Right lobe of liver (tissue), 6 donors: ENCODE data around the gene SDF2L1. TPM values are rescaled to one million over a fixed set of nuclear protein-coding genes. Genes with fewer than 3 reads are reported as not detected.

Experiments
- ATAC-seq, 4 donors: fragments of 200-7000 bp; cut with Tn5 transposase; one replicate each; pipeline ENCODE4 v1.9.1; 2020; ENCODE audit warnings: mild to moderate bottlenecking in 4 of 4, moderate library complexity in 4 of 4
- DNase-seq, 3 donors: peaks; one replicate each; pipeline ENCODE4 v3.0.0-alpha.2; 2020
- H3K27ac ChIP-seq, 3 donors: fragments of 200-600 bp; one replicate each; pipeline ENCODE4 v1.8.0; 2022
- H3K27me3 ChIP-seq, 2 donors: fragments of 200-600 bp; one replicate each; pipeline ENCODE4 v1.8.0; 2022
- H3K36me3 ChIP-seq, 4 donors: fragments of 200-600 bp; sonication (generic) in 1 of 4; one replicate each; pipeline versions ENCODE4 v1.5.1 to v1.8.0; 2017 to 2022; ENCODE audit warnings: control low read depth in 1 of 4
- H3K4me1 ChIP-seq, 4 donors: fragments of 200-600 bp; sonication (generic) in 1 of 4; one replicate each; pipeline versions ENCODE4 v1.5.1 to v1.8.0; 2017 to 2022; ENCODE audit warnings: control low read depth in 1 of 4
- H3K4me3 ChIP-seq, 3 donors: fragments of 200-600 bp; one replicate each; pipeline ENCODE4 v1.8.0; 2022
- H3K9me3 ChIP-seq, 4 donors: fragments of 200-600 bp; sonication (generic) in 1 of 4; one replicate each; pipeline versions ENCODE4 v1.5.1 to v1.8.0; 2017 to 2022; ENCODE audit warnings: control low read depth in 1 of 4
- POLR2A ChIP-seq: fragments of 450-650 bp; IDR thresholded peaks from one replicate; pipeline ENCODE4 v1.6.1; 2017; ENCODE audit warnings: antibody characterized with exemption, mild to moderate bottlenecking
- WGBS: methylation state at CpG from one replicate; pipeline ENCODE4 v1.1.6; 2018; ENCODE audit warnings: low coverage, low lambda C conversion rate; ENCODE audit not compliant: insufficient coverage; ENCODE audit errors: missing lambda C conversion rate; 5-methylcytosine and 5-hydroxymethylcytosine counted together
- intact Hi-C, 2 donors: fragments of 100-400 bp; cut with DNase I; formaldehyde crosslinking; loops; one replicate each; pipeline versions ENCODE4 v1.11.2 to v1.14.1; 2022
- total RNA-seq, 6 experiments: library from RNA; depleted of rRNA in 2 of 6; stranded (reverse); fragments of >200 nt in 2 of 6; fragmentation: NEBNext Ultra II Directional in 3 of 6; extraction: Animal tissue kit (Norgen Biotek cat#: 25700) in 3 of 6; gene quantifications; one replicate each; pipeline versions ENCODE4 v1.1.0 to v1.2.4, GENCODE V29; 2016 to 2023
- TF ChIP-seq, protein P1 (sequence below), 4 donors: fragments of 200-600 bp in 3 of 4; fragments of 450-650 bp in 1 of 4; IDR thresholded peaks; one replicate each; pipeline versions ENCODE4 v1.5.1 to v1.8.0; 2016 to 2022; ENCODE audit warnings: antibody characterized with exemption in 4 of 4, mild to moderate bottlenecking in 2 of 4
- donor health status: DM: no; HTN: yes; CAD: no.
- donor health status: DM: no; HTN: no; CAD: no.
- donor health status: DM: no; HTN: no; CAD: no.
- donor health status: DM: no; HTN: yes; CAD: no.
- donor health status: DM: no; HTN: yes; CAD: no.

The SDF2L1 gene
- total RNA-seq, 6 experiments from 2014 or later: 33.1 to 85.7 (median 71.6) TPM

DNA sequence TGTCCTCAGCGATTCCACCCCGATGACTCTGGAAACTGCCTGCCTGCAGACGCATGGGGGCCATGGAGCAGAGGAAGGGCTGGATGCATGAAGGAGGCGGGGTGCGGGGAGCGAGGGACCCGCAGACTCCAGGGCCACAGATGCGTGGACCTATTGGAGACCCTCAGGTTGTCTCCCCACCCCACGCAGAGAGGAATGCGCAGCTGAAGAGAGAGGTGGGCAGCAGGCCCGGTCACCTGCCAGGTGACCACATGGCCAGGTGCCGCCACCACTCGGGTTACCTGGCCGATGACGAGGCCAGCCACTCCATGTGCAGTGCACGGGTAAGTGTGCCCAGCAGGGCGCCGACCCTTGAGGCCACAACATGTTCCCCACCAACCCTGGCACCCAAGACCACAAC is 9.2 kb upstream of the SDF2L1 start:
- Histone ChIP-seq H3K9me3 (no peaks in the 10 kb centered on the region), H3K27ac (no peak overlapping the region), H3K4me3 (no peak overlapping the region), H3K27me3 (no peaks in the 10 kb centered on the region), H3K36me3 (no peaks in the 10 kb centered on the region), H3K4me1 (peaks cover 0 to 6% (median 2%) of the 10 kb centered on the region in 4 donors)
- WGBS: no CpG with 5 or more reads among the region's 18 CpGs
- ATAC-seq: no peak
- TF ChIP-seq POLR2A: no peak
- TF ChIP-seq, protein P1, sequence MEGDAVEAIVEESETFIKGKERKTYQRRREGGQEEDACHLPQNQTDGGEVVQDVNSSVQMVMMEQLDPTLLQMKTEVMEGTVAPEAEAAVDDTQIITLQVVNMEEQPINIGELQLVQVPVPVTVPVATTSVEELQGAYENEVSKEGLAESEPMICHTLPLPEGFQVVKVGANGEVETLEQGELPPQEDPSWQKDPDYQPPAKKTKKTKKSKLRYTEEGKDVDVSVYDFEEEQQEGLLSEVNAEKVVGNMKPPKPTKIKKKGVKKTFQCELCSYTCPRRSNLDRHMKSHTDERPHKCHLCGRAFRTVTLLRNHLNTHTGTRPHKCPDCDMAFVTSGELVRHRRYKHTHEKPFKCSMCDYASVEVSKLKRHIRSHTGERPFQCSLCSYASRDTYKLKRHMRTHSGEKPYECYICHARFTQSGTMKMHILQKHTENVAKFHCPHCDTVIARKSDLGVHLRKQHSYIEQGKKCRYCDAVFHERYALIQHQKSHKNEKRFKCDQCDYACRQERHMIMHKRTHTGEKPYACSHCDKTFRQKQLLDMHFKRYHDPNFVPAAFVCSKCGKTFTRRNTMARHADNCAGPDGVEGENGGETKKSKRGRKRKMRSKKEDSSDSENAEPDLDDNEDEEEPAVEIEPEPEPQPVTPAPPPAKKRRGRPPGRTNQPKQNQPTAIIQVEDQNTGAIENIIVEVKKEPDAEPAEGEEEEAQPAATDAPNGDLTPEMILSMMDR (IDR thresholded peaks at IDR 0.05): no peak
- no peak for DNase-seq
- intact Hi-C loops: loop anchor here in 1 of 2 donors (5.0 kb wide), 1 partner anchor 56 kb away; no protein-coding TSS in a partner anchor

- no peaks in the 10 kb centered on the region for H3K36me3 ChIP-seq
- TF ChIP-seq, protein P1 (IDR thresholded peaks at IDR 0.05): no peak
- no peak for TF ChIP-seq POLR2A
- no peaks in the 10 kb centered on the region for H3K27me3 ChIP-seq
- WGBS: no CpG with 5 or more reads among the region's 4 CpGs
- no peaks in the 10 kb centered on the region for H3K9me3 ChIP-seq
- no peak overlapping the region for H3K4me3 ChIP-seq
- intact Hi-C loops: loop anchor here in 1 of 2 donors (5.0 kb wide), 1 partner anchor 56 kb away; no protein-coding TSS in a partner anchor
- no peak for DNase-seq
- H3K27ac ChIP-seq: no peak overlapping the region
- H3K4me1 ChIP-seq: peaks cover 0 to 6% (median 2%) of the 10 kb centered on the region in 4 donors
- no peak for ATAC-seq
Observed at GRCh38 chr22:21633481-21633880, 8.6 kb upstream of the SDF2L1 start.

DNA sequence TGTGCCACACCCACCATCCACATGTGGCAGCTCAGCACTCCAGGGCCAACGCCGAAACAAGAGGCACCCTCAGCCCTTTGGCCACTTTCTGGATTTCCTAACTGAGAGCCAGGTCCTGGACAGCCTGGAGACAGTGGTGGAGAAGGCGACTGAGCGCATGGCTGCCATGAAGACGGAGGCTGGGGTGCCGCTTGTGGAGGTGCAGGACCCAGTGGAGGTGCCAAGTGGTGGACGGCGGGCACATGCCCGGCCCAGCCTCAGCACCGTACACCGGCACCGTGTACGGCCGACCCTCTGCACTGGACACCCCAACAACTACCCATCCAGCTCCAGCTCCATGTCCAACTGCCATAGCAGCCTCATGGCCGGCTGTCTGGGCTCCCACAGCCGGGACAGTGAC is 8.0 kb upstream of the SDF2L1 start:
- no peaks in the 10 kb centered on the region for H3K9me3 ChIP-seq
- peaks cover 0 to 3% (median under 1%) of the 10 kb centered on the region in 4 donors for H3K4me1 ChIP-seq
- no peak overlapping the region for H3K27ac ChIP-seq
- ATAC-seq (no peak), DNase-seq (no peak)
- WGBS: no CpG with 5 or more reads among the region's 16 CpGs
- no peak overlapping the region for H3K4me3 ChIP-seq
- intact Hi-C loops: loop anchor here in 1 of 2 donors (5.0 kb wide), 1 partner anchor 57 kb away; no protein-coding TSS in a partner anchor
- H3K36me3 ChIP-seq: no peaks in the 10 kb centered on the region
- no peak for TF ChIP-seq POLR2A
- TF ChIP-seq, protein P1 (IDR thresholded peaks at IDR 0.05): no peak
- H3K27me3 ChIP-seq: no peaks in the 10 kb centered on the region

GRCh38 chr22:21634844-21635243 is 7.3 kb upstream of the SDF2L1 start:
- intact Hi-C loops: loop anchor here in 1 of 2 donors (5.0 kb wide), 1 partner anchor 58 kb away; no protein-coding TSS in a partner anchor
- no peak for DNase-seq
- H3K4me1 ChIP-seq: no peaks in the 10 kb centered on the region
- no peaks in the 10 kb centered on the region for H3K9me3 ChIP-seq
- H3K27ac ChIP-seq: no peak overlapping the region
- no peak overlapping the region for H3K4me3 ChIP-seq
- TF ChIP-seq, protein P1 (IDR thresholded peaks at IDR 0.05): no peak
- no peak for TF ChIP-seq POLR2A
- 80% methylated on average over 1 of the region's 19 CpGs for WGBS
- no peaks in the 10 kb centered on the region for H3K36me3 ChIP-seq
- no peaks in the 10 kb centered on the region for H3K27me3 ChIP-seq
- no peak for ATAC-seq
